Breast epithelium (tissue), 4 donors: Measurements from ENCODE around the gene UBE3B. TPM values are rescaled to one million over a fixed set of nuclear protein-coding genes. Genes with fewer than 3 reads are reported as not detected.

Experiments
- DNase-seq, 2 donors: peaks; one replicate each; pipeline ENCODE4 v3.0.0-alpha.2; 2019; ENCODE audit warnings: low spot score in 2 of 2
- H3K27ac ChIP-seq, 2 donors: fragments of 200-600 bp; sonication (generic) in 1 of 2; one replicate each; pipeline ENCODE4 v1.5.1; 2016 to 2019; ENCODE audit warnings: mild to moderate bottlenecking in 1 of 2
- H3K27me3 ChIP-seq, 2 donors: fragments of 200-600 bp; sonication (generic) in 1 of 2; one replicate each; pipeline versions ENCODE4 v1.5.1 to v1.6.0; 2017 to 2019; ENCODE audit warnings: control low read depth in 1 of 2, mild to moderate bottlenecking in 1 of 2
- H3K36me3 ChIP-seq: fragments of 200-600 bp; one replicate; pipeline ENCODE4 v1.5.1; 2019
- H3K4me1 ChIP-seq, 2 donors: fragments of 200-600 bp; sonication (generic); one replicate each; pipeline ENCODE4 v1.5.1; 2016 to 2019; ENCODE audit warnings: control low read depth in 1 of 2
- H3K4me3 ChIP-seq, 3 donors: fragments of 200-600 bp; sonication (generic); 1 replicate in 2 of 3; 2 replicates in 1 of 3; pipeline ENCODE4 v1.5.1; 2016 to 2019; ENCODE audit warnings: mild to moderate bottlenecking in 3 of 3, moderate library complexity in 2 of 3
- H3K9me3 ChIP-seq, 2 donors: fragments of 200-600 bp; sonication (generic) in 1 of 2; one replicate each; pipeline ENCODE4 v1.5.1; 2016 to 2019; ENCODE audit warnings: control low read depth in 1 of 2
- POLR2A ChIP-seq: fragments of 450-650 bp; IDR thresholded peaks from one replicate; pipeline ENCODE4 v1.6.1; 2016; ENCODE audit warnings: antibody characterized with exemption, mild to moderate bottlenecking, moderate library complexity
- POLR2AphosphoS5 ChIP-seq, 3 donors: sonication (generic); formaldehyde crosslinking; IDR thresholded peaks; one replicate each; pipeline ENCODE4 v1.6.1; 2017; ENCODE audit warnings: antibody characterized with exemption in 3 of 3
- intact Hi-C: fragments of 100-400 bp; cut with DNase I; formaldehyde crosslinking; loops from one replicate; pipeline ENCODE4 v1.15.1; 2023; ENCODE audit warnings: low total_unique reads
- total RNA-seq, 3 donors: library from RNA; depleted of rRNA; stranded (reverse); fragments of >200 nt; gene quantifications; one replicate each; pipeline ENCODE4 v1.1.0, GENCODE V29; 2016
- TF ChIP-seq, protein P1 (sequence below), 3 donors: fragments of 450-650 bp; IDR thresholded peaks; one replicate each; pipeline ENCODE4 v1.5.1; 2016 to 2017; ENCODE audit warnings: antibody characterized with exemption in 3 of 3, mild to moderate bottlenecking in 3 of 3, moderate library complexity in 3 of 3

Gene UBE3B
- total RNA-seq, 3 donors from 2014 or later: 34.7 to 54.7 (median 47.7) TPM

GRCh38 chr12:109560867-109561710 is 83.7 kb downstream of the UBE3B start:
- TF ChIP-seq POLR2A: no peak
- TF ChIP-seq, protein P1, sequence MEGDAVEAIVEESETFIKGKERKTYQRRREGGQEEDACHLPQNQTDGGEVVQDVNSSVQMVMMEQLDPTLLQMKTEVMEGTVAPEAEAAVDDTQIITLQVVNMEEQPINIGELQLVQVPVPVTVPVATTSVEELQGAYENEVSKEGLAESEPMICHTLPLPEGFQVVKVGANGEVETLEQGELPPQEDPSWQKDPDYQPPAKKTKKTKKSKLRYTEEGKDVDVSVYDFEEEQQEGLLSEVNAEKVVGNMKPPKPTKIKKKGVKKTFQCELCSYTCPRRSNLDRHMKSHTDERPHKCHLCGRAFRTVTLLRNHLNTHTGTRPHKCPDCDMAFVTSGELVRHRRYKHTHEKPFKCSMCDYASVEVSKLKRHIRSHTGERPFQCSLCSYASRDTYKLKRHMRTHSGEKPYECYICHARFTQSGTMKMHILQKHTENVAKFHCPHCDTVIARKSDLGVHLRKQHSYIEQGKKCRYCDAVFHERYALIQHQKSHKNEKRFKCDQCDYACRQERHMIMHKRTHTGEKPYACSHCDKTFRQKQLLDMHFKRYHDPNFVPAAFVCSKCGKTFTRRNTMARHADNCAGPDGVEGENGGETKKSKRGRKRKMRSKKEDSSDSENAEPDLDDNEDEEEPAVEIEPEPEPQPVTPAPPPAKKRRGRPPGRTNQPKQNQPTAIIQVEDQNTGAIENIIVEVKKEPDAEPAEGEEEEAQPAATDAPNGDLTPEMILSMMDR (IDR thresholded peaks at IDR 0.05): no peak
- Histone ChIP-seq H3K27ac (no peak overlapping the region), H3K27me3 (no peaks in the 10 kb centered on the region), H3K36me3 (no peaks in the 10 kb centered on the region), H3K4me3 (no peak overlapping the region), H3K4me1 (no peaks in the 10 kb centered on the region), H3K9me3 (no peaks in the 10 kb centered on the region)
- intact Hi-C loops: no loop called here
- no peak for DNase-seq

DNA sequence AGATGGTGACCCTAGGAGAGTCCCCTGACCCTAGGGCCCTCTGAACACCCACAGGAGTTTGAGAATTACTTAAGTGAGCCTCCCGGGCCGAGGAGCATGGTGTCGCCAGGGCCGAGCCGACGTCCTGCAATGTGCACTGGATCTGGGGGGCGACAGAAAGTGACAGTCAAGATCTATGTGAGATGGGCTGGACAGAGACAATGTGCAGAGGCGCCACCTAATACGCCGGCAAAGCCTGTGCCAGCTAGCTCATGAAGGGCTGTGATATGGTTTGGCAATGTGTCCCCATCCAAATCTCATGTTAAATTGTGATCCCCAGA is 84.2 kb downstream of the UBE3B start:
- Histone ChIP-seq H3K36me3 (no peaks in the 10 kb centered on the region), H3K27me3 (no peaks in the 10 kb centered on the region), H3K9me3 (no peaks in the 10 kb centered on the region), H3K4me1 (no peaks in the 10 kb centered on the region), H3K27ac (no peak overlapping the region), H3K4me3 (no peak overlapping the region)
- DNase-seq: no peak
- intact Hi-C loops: no loop called here
- TF ChIP-seq POLR2AphosphoS5 (IDR thresholded peaks at IDR 0.05): no peak
- TF ChIP-seq, protein P1 (IDR thresholded peaks at IDR 0.05): no peak
- TF ChIP-seq POLR2A: no peak

- Histone ChIP-seq H3K27ac (no peak overlapping the region), H3K36me3 (no peaks in the 10 kb centered on the region), H3K9me3 (no peaks in the 10 kb centered on the region), H3K4me1 (no peaks in the 10 kb centered on the region), H3K27me3 (no peaks in the 10 kb centered on the region), H3K4me3 (no peak overlapping the region)
- TF ChIP-seq, protein P1 (IDR thresholded peaks at IDR 0.05): no peak
- intact Hi-C loops: no loop called here
- no peak for DNase-seq
Observed at GRCh38 chr12:109562871-109563270, 85.4 kb downstream of the UBE3B start.

GRCh38 chr12:109563291-109564284 is 86.2 kb downstream of the UBE3B start:
- Histone ChIP-seq H3K27me3 (no peaks in the 10 kb centered on the region), H3K36me3 (no peaks in the 10 kb centered on the region), H3K4me1 (no peaks in the 10 kb centered on the region), H3K4me3 (no peak overlapping the region), H3K9me3 (no peaks in the 10 kb centered on the region), H3K27ac (no peak overlapping the region)
- TF ChIP-seq POLR2A: no peak
- no peak for TF ChIP-seq POLR2AphosphoS5 (IDR thresholded peaks at IDR 0.05)
- TF ChIP-seq, protein P1 (IDR thresholded peaks at IDR 0.05): no peak
- DNase-seq: no peak
- intact Hi-C loops: no loop called here

- intact Hi-C loops: no loop called here
- H3K4me1 ChIP-seq: no peaks in the 10 kb centered on the region
- H3K27me3 ChIP-seq: no peaks in the 10 kb centered on the region
- H3K4me3 ChIP-seq: no peak overlapping the region
- no peaks in the 10 kb centered on the region for H3K36me3 ChIP-seq
- no peak for TF ChIP-seq POLR2A
- TF ChIP-seq, protein P1 (IDR thresholded peaks at IDR 0.05): no peak
- TF ChIP-seq POLR2AphosphoS5 (IDR thresholded peaks at IDR 0.05): no peak
- DNase-seq: no peak
- no peaks in the 10 kb centered on the region for H3K9me3 ChIP-seq
- H3K27ac ChIP-seq: no peak overlapping the region
Observed at GRCh38 chr12:109566424-109566823, 89.0 kb downstream of the UBE3B start.
